ENCODE results near the gene LDLRAD2. TPM values are rescaled to one million over a fixed set of nuclear protein-coding genes. Genes with fewer than 3 reads are reported as not detected.

Gene LDLRAD2
- total RNA-seq, 1 experiment from 2014 or later = not detected

DNA sequence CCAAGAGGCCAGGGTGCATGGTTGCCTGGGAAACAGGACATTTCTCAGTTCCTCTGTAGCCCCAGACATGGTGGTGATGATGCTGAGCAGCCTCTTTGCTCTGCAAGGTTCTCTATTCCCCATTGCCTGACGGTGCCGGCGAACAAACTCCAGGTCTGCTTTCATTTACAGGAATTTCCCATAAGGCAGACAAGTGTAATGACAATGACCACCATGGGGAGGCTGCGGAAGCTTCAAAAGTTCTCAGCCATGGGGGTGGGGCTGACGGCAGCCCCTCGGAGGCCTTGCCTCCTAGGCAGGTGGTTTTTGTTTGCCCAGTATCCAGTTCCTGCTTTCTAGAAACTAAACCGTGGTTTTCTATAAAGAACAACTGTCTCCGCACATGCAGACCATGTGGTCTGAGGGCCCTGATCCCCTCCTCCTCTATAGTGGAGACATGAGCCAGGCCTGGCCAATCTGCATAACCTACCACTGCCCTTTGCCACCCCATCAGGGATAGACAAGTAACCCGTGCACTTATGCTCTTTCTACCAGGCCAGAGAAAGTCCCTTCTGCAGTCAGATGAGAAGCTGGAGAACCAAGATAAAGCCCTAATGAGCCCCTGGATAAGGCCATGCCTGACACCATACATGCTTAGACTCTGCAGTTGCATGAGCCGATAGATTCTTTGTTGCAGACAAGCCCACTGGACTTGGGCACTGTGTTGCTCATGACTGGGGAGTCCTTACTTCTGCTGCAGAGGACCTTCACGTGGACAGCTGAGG is 54.1 kb downstream of the LDLRAD2 start:
- no peak overlapping the region for H3K4me3 ChIP-seq (replicated peaks in 1 of 2; ENCODE audit: low read depth in 1 of 2, low read length in 2 of 2)
- no peaks in the 10 kb centered on the region for H3K9me3 ChIP-seq (ENCODE audit: control insufficient read depth in 1 of 2, insufficient read depth in 1 of 2, low read depth in 1 of 2, low read length in 2 of 2)
- no peak for ATAC-seq
- intact Hi-C loops (cut with micrococcal nuclease) = no loop called here
- H3K27ac ChIP-seq (ENCODE audit: low read depth, low read length) = no peak overlapping the region
- no peaks in the 10 kb centered on the region for H3K27me3 ChIP-seq (ENCODE audit: insufficient read depth, low read length)
- no peaks in the 10 kb centered on the region for H3K36me3 ChIP-seq (ENCODE audit: control insufficient read depth in 1 of 2, insufficient read depth in 2 of 2, low read length in 2 of 2)
- peaks cover 19 to 31% of the 10 kb centered on the region in 2 experiments for H3K4me1 ChIP-seq (ENCODE audit: control insufficient read depth in 1 of 2, insufficient read depth in 2 of 2, low read length in 2 of 2)
- ChIA-PET POLR2A (no interaction called here), CTCF (no interaction called here), RAD21 (ENCODE audit: low non-redundant PET in 1 of 2, low total read pairs in 2 of 2, uncharacterized antibody in 2 of 2, unreplicated experiment in 2 of 2) (no interaction called here)
- no peak overlapping the region for H3K4me2 ChIP-seq (ENCODE audit: low read length)
- no peak overlapping the region for H3K9ac ChIP-seq (ENCODE audit: low read length)
- H3K9me2 ChIP-seq (ENCODE audit: insufficient read depth) = no peaks in the 10 kb centered on the region
- H3K79me2 ChIP-seq (ENCODE audit: insufficient read depth, low read length) = no peaks in the 10 kb centered on the region
- no peak for TF ChIP-seq SIN3A (IDR thresholded peaks at IDR 0.05; ENCODE audit: low read depth)
- no peak for TF ChIP-seq ELF1 (IDR thresholded peaks at IDR 0.05; ENCODE audit: borderline replicate concordance, low read depth)
- TF ChIP-seq SRF (IDR thresholded peaks at IDR 0.05; ENCODE audit: low read depth) = no peak
- TF ChIP-seq, protein P1, sequence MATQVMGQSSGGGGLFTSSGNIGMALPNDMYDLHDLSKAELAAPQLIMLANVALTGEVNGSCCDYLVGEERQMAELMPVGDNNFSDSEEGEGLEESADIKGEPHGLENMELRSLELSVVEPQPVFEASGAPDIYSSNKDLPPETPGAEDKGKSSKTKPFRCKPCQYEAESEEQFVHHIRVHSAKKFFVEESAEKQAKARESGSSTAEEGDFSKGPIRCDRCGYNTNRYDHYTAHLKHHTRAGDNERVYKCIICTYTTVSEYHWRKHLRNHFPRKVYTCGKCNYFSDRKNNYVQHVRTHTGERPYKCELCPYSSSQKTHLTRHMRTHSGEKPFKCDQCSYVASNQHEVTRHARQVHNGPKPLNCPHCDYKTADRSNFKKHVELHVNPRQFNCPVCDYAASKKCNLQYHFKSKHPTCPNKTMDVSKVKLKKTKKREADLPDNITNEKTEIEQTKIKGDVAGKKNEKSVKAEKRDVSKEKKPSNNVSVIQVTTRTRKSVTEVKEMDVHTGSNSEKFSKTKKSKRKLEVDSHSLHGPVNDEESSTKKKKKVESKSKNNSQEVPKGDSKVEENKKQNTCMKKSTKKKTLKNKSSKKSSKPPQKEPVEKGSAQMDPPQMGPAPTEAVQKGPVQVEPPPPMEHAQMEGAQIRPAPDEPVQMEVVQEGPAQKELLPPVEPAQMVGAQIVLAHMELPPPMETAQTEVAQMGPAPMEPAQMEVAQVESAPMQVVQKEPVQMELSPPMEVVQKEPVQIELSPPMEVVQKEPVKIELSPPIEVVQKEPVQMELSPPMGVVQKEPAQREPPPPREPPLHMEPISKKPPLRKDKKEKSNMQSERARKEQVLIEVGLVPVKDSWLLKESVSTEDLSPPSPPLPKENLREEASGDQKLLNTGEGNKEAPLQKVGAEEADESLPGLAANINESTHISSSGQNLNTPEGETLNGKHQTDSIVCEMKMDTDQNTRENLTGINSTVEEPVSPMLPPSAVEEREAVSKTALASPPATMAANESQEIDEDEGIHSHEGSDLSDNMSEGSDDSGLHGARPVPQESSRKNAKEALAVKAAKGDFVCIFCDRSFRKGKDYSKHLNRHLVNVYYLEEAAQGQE (IDR thresholded peaks at IDR 0.05; ENCODE audit: low read depth) = no peak
- TF ChIP-seq CTCF (IDR thresholded peaks at IDR 0.05 in 2 of 3, conservative IDR thresholded peaks at IDR 0.05 in 1 of 3; ENCODE audit: borderline replicate concordance in 1 of 3, insufficient read depth in 1 of 3, low read depth in 2 of 3, low read length in 2 of 3) = peak in 1 of 3 experiments; percentile 28; a peak in 1 of 6 replicates
- TF ChIP-seq, protein P2, sequence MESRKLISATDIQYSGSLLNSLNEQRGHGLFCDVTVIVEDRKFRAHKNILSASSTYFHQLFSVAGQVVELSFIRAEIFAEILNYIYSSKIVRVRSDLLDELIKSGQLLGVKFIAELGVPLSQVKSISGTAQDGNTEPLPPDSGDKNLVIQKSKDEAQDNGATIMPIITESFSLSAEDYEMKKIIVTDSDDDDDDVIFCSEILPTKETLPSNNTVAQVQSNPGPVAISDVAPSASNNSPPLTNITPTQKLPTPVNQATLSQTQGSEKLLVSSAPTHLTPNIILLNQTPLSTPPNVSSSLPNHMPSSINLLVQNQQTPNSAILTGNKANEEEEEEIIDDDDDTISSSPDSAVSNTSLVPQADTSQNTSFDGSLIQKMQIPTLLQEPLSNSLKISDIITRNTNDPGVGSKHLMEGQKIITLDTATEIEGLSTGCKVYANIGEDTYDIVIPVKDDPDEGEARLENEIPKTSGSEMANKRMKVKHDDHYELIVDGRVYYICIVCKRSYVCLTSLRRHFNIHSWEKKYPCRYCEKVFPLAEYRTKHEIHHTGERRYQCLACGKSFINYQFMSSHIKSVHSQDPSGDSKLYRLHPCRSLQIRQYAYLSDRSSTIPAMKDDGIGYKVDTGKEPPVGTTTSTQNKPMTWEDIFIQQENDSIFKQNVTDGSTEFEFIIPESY (IDR thresholded peaks at IDR 0.05; ENCODE audit: extremely low read depth, insufficient replicate concordance, low read length) = no peak
- no peak for TF ChIP-seq POLR2A (IDR thresholded peaks at IDR 0.05; ENCODE audit: borderline replicate concordance, extremely low read depth, insufficient read depth, insufficient read length)
- TF ChIP-seq ZNF274 (IDR thresholded peaks at IDR 0.05; ENCODE audit: low read depth, low read length) = no peak
- no peaks in the 10 kb centered on the region for H4K20me1 ChIP-seq (ENCODE audit: insufficient read depth)
- no peak overlapping the region for H2AFZ ChIP-seq (ENCODE audit: low read depth, low read length, poor library complexity, severe bottlenecking)
- DNase-seq (ENCODE audit: low read depth, low spot score) = no peak
- BruUV-seq (replicated peaks) = no TSS peak

All from HCT116 (cell line).